ENCODE data around the gene PRRC1.
"Not testable (repeated sequence)": the region's sequence is repeated elsewhere in the genome, so short reads cannot be mapped to it uniquely, and the experiment has no call there.

Gene PRRC1

GRCh38 chr5:127549551-127549950, 32.1 kb downstream of the PRRC1 start:
- no peak for DNase-seq

- no peak for DNase-seq
Observed at GRCh38 chr5:127550652-127551409, 33.4 kb downstream of the PRRC1 start.

GRCh38 chr5:127551410-127552041, 34.1 kb downstream of the PRRC1 start:
- DNase-seq, result no peak

- no peak for DNase-seq
Observed at GRCh38 chr5:127555826-127556225, 38.4 kb downstream of the PRRC1 start.

GRCh38 chr5:127556609-127557334, 39.3 kb downstream of the PRRC1 start:
- DNase-seq, result no peak

- no peak for DNase-seq
Observed at GRCh38 chr5:127558273-127558672, 40.8 kb downstream of the PRRC1 start.

- no peak for DNase-seq
Observed at GRCh38 chr5:127561254-127561653, 43.8 kb downstream of the PRRC1 start.

GRCh38 chr5:127562252-127562651, 44.8 kb downstream of the PRRC1 start:
- DNase-seq, result peak; percentile 69

- no peak for DNase-seq
Observed at GRCh38 chr5:127563136-127563535, 45.7 kb downstream of the PRRC1 start.

- peak; percentile 88 for DNase-seq
Observed at GRCh38 chr5:127564002-127564769, 46.7 kb downstream of the PRRC1 start.

- no peak for DNase-seq
Observed at GRCh38 chr5:127565586-127566270, 48.3 kb downstream of the PRRC1 start.

GRCh38 chr5:127567026-127567768, 49.8 kb downstream of the PRRC1 start:
- peak; percentile 77 for DNase-seq

GRCh38 chr5:127568166-127568565, 50.7 kb downstream of the PRRC1 start:
- DNase-seq, result no peak

- DNase-seq, result not testable (repeated sequence)
Observed at GRCh38 chr5:127569471-127569870, 52.0 kb downstream of the PRRC1 start.

GRCh38 chr5:127571314-127572131, 54.1 kb downstream of the PRRC1 start:
- no peak for DNase-seq

- DNase-seq, result peak; percentile 52
Observed at GRCh38 chr5:127572930-127573329, 55.5 kb downstream of the PRRC1 start.

GRCh38 chr5:127574852-127575679, 57.6 kb downstream of the PRRC1 start:
- DNase-seq, result no peak

- peak; percentile 31 for DNase-seq
Observed at GRCh38 chr5:127577458-127577857, 60.0 kb downstream of the PRRC1 start.

GRCh38 chr5:127580731-127581130, 63.3 kb downstream of the PRRC1 start:
- DNase-seq, result no peak

- DNase-seq, result no peak
Observed at GRCh38 chr5:127581450-127581849, 64.0 kb downstream of the PRRC1 start.

All from hematopoietic multipotent progenitor cell treated with erythropoietin and hydrocortisone succinate and interleukin-3 and kit ligand, for 4 days (in vitro differentiated cells).